ENCODE results near the gene FGD3. TPM values are rescaled to one million over a fixed set of nuclear protein-coding genes. Genes with fewer than 3 reads are reported as not detected.

Gene FGD3
- polyA plus RNA-seq, 1 experiment: not detected

- Histone ChIP-seq H3K27ac (ENCODE audit: low read depth, low read length) (no peak overlapping the region), H3K4me3 (ENCODE audit: low read depth, low read length) (no peak overlapping the region), H3K9me3 (ENCODE audit: control insufficient read depth, insufficient read depth, low read length) (no peaks in the 10 kb centered on the region), H3K27me3 (ENCODE audit: control insufficient read depth, insufficient read depth, low read length) (peaks cover 7% of the 10 kb centered on the region)
- no peak for TF ChIP-seq CTCF (IDR thresholded peaks at IDR 0.05; ENCODE audit: low read depth, low read length)
- POLR2A ChIA-PET: no interaction called here
- CTCF ChIA-PET: no interaction called here
- DNase-seq (ENCODE audit: low read depth, low spot score): no peak
These were observed 112.6 kb downstream of the FGD3 start for GRCh38 chr9:93059715-93060578.

- no peak for DNase-seq (ENCODE audit: low read depth, low spot score)
- TF ChIP-seq CTCF (IDR thresholded peaks at IDR 0.05; ENCODE audit: low read depth, low read length): no peak
- ChIA-PET CTCF (no interaction called here), POLR2A (no interaction called here)
- peaks cover 7% of the 10 kb centered on the region for H3K27me3 ChIP-seq (ENCODE audit: control insufficient read depth, insufficient read depth, low read length)
- no peaks in the 10 kb centered on the region; the same call in 1 of the 2 replicates for H3K9me3 ChIP-seq (ENCODE audit: control insufficient read depth, insufficient read depth, low read length)
- no peak overlapping the region for H3K4me3 ChIP-seq (ENCODE audit: low read depth, low read length)
- no peak overlapping the region for H3K27ac ChIP-seq (ENCODE audit: low read depth, low read length)
These were observed 113.5 kb downstream of the FGD3 start for GRCh38 chr9:93060746-93061259.

GRCh38 chr9:93061260-93061751 lies 114.0 kb downstream of the FGD3 start:
- peaks cover 7% of the 10 kb centered on the region for H3K27me3 ChIP-seq (ENCODE audit: control insufficient read depth, insufficient read depth, low read length)
- H3K4me3 ChIP-seq (ENCODE audit: low read depth, low read length): no peak overlapping the region
- ChIA-PET CTCF (no interaction called here), POLR2A (no interaction called here)
- no peaks in the 10 kb centered on the region; the same call in 1 of the 2 replicates for H3K9me3 ChIP-seq (ENCODE audit: control insufficient read depth, insufficient read depth, low read length)
- DNase-seq (ENCODE audit: low read depth, low spot score): no peak
- H3K27ac ChIP-seq (ENCODE audit: low read depth, low read length): no peak overlapping the region
- no peak for TF ChIP-seq CTCF (IDR thresholded peaks at IDR 0.05; ENCODE audit: low read depth, low read length)

GRCh38 chr9:93061791-93062763 lies 114.8 kb downstream of the FGD3 start:
- ChIA-PET CTCF (interaction anchor here (1.0 kb wide), 1 partner anchor 9 kb away, joined by 3 read pairs; no protein-coding TSS in a partner anchor), POLR2A (interaction anchor here (0.8 kb wide), 1 partner anchor 10 kb away, joined by 4 read pairs; no protein-coding TSS in a partner anchor)

More at GRCh38 chr9:93061791-93062763, 114.8 kb downstream of the FGD3 start:
- no peak for DNase-seq (ENCODE audit: low read depth, low spot score)
- no peak overlapping the region for H3K27ac ChIP-seq (ENCODE audit: low read depth, low read length)
- H3K27me3 ChIP-seq (ENCODE audit: control insufficient read depth, insufficient read depth, low read length): peaks cover 7% of the 10 kb centered on the region
- TF ChIP-seq CTCF (IDR thresholded peaks at IDR 0.05; ENCODE audit: low read depth, low read length): no peak
- no peaks in the 10 kb centered on the region; the same call in 1 of the 2 replicates for H3K9me3 ChIP-seq (ENCODE audit: control insufficient read depth, insufficient read depth, low read length)
- H3K4me3 ChIP-seq (ENCODE audit: low read depth, low read length): no peak overlapping the region
